GM12872 (cell line): ENCODE results near the gene DHX40.

Experiments
- TF ChIP-seq, protein P1 (sequence below): IDR thresholded peaks from 3 replicates; pipeline ENCODE4 v1.5.1; 2011; ENCODE audit warnings: low read depth, mild to moderate bottlenecking, low read length, moderate library complexity; ENCODE audit not compliant: insufficient read depth

Gene DHX40

DNA sequence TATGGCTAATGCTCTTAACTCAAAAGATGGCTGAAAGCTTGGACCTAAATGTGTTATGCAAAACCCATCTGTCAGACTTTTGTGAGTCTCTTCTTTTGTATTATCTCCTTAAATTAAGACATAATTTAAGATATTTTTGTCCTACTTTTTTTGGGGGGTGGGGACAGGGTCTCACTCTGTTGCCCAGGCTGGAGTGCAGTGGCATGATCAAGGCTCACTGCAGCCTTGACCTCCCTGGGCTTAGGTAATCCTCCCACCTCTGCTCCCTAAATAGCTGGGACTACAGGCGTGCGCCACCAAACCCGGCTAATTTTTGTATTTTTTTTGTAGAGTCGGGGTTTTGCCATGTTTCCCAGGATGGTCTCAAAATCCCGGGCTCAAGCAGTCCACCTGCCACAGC lies 61.3 kb downstream of the DHX40 start:
- TF ChIP-seq, protein P1, sequence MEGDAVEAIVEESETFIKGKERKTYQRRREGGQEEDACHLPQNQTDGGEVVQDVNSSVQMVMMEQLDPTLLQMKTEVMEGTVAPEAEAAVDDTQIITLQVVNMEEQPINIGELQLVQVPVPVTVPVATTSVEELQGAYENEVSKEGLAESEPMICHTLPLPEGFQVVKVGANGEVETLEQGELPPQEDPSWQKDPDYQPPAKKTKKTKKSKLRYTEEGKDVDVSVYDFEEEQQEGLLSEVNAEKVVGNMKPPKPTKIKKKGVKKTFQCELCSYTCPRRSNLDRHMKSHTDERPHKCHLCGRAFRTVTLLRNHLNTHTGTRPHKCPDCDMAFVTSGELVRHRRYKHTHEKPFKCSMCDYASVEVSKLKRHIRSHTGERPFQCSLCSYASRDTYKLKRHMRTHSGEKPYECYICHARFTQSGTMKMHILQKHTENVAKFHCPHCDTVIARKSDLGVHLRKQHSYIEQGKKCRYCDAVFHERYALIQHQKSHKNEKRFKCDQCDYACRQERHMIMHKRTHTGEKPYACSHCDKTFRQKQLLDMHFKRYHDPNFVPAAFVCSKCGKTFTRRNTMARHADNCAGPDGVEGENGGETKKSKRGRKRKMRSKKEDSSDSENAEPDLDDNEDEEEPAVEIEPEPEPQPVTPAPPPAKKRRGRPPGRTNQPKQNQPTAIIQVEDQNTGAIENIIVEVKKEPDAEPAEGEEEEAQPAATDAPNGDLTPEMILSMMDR: no peak

DNA sequence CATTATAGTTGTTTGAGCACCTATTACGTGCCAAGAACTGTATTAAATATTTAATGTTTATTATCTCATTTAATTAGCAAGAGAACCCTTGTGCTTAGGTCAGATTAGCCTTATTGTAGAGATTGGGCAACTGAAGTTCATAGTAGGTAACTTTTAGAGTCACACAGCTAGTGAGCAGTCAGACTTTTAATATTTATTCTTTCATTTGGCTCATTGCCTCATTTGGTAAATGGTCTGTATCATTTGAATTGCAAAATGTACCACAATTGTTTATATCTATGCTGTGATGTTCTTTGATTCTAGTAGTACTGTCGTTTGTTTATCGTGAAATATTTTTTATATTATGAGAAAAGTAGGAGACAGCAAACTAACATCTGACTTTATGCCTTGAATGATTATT lies 61.9 kb downstream of the DHX40 start:
- TF ChIP-seq, protein P1: no peak

DNA sequence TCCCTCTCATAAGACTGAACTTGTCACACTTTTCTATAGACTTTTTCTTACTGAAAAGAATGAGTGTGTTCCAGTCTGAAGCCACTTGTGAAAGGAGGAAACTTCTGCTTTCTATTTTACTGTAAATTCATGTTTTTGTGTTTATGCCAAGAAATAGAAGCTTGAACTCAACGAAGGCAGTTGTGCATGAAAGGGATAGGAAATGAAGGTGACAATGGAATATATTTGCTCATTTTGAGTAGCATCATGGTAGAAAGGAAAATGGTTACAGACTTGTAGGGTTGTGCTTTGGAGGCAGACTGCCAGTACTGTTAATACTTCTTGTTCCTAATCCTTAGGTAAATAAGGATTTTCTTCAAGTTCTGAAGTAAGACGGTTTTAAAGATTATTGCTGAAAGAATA lies 62.4 kb downstream of the DHX40 start:
- TF ChIP-seq, protein P1: no peak

DNA sequence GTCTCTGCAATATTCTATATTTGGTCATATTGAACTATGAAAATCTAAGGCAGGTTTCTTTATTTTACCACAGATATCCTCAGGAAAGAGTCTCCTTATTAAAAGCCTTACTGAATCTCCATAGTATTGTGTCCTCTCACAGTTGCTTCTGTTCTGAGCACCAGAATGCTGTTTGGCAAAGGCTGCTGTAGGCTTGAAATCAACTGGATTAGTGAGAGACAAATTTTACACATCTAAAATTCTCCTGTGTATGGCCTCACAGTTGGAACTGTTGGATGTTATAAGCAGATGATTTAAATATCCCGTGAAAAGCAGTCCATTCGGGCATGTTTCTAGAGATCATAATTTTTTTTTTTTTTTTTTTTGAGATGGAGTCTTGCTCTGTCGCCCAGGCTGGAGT lies 63.8 kb downstream of the DHX40 start:
- TF ChIP-seq, protein P1: no peak

DNA sequence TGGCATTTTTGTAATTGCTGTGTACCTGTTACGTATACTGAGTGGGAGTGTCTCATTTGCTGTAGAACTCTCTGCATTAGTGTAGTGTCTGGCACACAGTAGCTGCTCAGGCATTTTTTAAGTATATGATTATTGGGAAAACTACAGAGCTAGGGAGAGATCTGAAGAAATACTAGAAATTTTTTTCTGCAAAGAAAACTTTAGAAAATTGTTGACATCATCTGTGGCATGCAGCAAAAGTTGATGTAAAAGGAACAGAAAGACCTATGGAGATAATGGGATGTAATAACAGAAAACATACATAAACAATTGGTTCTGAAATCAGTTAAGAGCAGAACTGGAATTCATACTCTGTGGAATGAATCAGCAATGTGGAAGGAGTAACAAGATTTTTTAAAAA lies 65.9 kb downstream of the DHX40 start:
- TF ChIP-seq, protein P1: no peak

DNA sequence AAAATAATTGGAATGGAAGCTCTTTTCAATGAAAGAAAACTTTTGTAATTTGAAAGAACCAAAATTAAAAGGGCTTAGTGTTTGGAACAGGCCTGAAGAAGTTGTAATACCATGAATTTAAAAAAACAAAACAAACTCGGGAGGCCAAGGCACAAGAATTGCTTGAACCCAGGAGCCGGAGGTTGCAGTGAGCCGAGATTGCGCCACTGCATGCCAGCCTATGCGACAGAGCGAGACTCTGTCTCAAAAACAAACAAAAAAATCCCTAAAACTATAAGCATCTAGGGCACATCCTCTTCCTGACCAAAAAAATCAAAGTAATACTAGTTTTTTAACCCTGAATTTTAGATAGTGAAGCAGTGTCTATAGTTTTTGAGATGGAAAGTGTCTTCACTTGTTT lies 67.0 kb downstream of the DHX40 start:
- TF ChIP-seq, protein P1: no peak

DNA sequence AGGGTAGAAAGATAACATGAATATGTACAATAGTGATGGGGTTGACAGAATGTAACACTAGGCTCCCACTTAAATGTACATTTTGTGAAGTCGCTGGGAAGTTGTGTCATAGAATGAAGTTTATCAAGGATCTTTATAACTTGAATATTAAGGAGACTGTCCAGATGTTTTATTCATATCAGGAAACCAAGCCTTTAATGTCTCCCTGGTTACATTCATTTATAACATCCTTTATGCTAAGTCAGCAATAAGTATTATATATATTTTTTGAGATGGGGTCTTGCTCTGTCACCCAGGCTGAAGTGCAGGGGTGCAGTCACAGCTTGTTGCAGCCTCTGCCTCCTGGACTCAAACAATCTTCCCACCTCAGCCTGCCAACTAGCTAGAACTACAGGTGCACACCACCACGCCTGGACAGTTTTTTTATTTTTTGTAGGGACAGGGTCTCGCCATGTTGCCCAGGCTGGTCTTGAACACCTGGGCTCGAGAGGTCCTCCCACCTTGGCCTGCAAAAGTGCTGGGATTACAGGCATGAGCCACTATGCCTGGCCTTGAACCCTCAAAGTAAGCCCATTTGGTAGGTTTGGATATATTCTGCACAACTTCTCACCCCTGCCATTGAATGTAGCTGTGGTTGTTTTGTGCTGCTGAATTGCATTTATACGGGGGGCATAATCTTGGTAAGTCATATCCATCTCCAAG lies 68.4 kb downstream of the DHX40 start:
- TF ChIP-seq, protein P1: no peak
